Activated CD4-positive, alpha-beta T cell treated with anti-CD3 and anti-CD28 coated beads for 24 hours (primary cell): Measurements from ENCODE around the gene ANTXR1.

Experiments
- DNase-seq, 2 donors: peaks; one replicate each; pipeline ENCODE4 v3.0.0-alpha.2; 2020; ENCODE audit warnings: low read depth in 2 of 2

The ANTXR1 gene

GRCh38 chr2:69003731-69004130 is 9.2 kb upstream of the ANTXR1 start:
- no peak for DNase-seq

- DNase-seq = no peak
Observed at GRCh38 chr2:69007169-69007568, 5.8 kb upstream of the ANTXR1 start.

DNA sequence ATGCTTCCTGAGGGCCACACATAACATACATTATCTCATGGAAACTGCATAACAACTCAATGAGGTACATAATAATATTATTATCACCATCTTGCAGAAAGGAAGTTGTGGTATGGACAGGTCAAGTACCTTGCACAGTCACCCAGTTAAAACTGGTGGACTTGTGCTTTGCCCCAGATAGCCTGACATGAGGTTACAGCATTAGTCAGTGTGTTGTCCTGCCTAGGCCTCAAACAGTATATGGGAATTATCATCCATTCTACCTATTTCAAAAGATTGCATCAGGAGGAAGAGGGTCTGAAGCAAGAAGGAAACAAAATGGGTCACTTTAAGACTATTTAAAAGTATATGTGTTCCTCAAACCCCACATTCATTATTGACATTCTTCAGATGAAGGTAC is 5.4 kb upstream of the ANTXR1 start:
- no peak for DNase-seq

DNA sequence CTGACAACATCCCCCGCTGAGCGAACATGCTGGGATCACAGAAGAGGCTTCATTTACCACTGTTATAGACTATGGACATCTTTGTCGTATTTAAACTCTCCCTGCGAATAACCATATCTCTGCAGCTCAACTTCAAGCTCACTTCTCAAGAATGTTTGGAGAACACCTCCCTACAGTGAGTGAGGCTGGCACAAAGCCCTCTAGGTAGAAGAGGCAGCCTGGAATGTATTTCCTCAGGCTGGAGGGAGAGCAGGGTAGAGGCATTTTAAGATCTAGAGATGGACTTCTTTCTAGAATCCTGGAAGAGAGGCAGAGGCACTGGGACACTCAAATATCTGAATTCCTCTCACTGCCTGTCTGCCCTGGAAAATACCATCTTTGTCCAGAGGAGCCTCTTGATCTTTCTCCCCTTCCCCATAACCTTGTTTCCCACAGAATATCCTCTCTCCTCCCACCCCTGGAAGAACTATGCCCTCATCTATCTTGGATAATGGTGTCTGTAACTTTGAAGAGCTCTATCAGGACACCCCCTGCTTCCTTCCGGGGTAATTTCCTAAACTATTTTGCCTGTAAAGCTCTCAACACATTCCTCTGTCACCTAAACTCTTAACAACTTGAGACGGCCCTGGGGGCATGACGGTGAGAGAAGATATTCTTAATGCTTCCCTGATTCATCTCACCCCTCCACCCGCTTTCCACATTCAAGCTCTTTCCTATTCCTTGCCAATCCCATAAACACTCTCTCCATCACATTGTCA is 2.4 kb upstream of the ANTXR1 start:
- no peak for DNase-seq

GRCh38 chr2:69011611-69012157 is 1.3 kb upstream of the ANTXR1 start:
- no peak for DNase-seq

DNA sequence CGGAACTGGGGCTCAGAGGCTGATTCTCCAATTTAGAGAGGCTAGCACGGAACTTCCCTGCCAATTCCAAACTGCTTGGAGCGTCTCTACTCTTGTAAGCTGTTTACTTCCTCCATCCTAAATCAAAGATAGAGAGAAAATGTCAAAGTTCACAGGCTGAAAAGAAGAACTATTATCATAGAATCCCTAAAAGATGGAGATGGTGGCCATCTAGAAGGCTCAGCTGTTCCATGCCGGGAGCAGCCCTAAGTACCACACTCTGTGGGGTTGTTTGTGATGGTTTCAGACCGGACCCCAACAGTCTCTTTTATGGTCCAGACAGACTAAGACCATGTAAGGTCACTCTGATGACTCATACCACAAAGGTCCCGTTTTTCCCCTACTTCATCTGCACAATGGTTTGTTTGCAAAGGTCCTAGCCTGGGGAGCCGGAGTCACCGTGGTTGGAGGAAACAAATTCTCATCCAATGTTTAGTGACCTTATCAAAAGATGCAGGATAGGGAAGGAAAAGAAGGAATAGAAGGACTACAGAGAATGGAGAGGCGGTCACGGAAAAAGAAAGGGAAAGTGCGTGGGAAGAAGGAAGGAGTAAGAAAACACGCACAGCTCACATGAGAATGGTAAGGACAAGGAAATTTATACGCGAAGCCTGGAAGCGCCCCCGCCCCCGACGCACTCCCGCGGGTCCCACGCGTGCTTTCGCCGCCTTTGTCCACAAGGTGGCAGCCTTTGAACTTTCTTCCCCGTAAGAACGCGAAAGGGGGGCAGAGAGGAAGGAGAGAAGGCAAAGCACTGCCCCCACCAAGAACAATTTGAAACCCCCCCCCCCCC is 453 bp upstream of the ANTXR1 start:
- DNase-seq = peak; percentile 9 to 29

DNA sequence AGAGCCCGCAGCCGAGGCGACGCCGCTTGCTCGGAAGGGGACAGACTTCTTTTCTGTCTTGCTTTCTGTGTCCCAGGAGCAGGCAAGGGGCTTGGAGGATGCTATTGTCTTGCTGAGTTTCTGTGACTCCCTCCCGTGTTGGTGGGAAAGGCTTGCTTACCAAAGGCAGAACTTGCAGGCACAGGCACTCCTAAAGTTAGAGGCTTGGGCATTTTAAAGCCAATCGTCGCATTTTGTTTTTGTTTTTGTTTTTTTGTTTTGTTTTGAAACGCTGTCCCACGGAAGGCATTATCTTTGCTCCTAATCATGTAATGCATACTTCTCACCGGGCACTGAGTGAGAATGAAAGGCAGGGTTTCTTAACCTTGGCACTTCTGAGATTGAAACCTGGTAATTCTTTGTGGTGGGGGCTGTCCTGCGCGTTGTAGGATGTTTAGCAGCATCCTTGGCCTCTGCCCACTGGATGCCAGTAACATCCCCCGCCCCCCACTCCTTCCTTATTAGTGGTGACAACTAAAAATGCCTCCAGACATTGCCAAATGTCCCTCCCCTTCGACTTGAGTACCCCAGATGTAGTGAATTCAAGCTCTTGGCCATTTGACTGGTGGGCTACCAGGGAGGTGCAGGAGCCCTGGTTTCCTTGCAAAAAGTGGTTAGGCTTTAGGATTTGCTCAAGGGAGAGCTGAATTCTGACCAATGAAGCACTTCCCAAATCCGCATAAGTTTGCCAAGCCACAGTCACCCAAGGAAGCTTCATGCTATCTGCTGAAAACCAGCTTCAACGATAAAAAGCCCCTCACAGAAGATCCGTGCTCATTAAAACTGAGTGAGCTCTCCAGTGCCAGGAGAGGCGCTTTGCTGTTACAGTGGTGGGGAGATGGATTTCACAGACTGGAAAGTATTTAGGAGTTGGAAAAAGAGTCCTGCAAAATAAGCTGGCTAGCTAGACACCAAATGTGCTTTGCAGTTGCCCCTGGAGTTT is 1.2 kb downstream of the ANTXR1 start:
- no peak for DNase-seq

DNA sequence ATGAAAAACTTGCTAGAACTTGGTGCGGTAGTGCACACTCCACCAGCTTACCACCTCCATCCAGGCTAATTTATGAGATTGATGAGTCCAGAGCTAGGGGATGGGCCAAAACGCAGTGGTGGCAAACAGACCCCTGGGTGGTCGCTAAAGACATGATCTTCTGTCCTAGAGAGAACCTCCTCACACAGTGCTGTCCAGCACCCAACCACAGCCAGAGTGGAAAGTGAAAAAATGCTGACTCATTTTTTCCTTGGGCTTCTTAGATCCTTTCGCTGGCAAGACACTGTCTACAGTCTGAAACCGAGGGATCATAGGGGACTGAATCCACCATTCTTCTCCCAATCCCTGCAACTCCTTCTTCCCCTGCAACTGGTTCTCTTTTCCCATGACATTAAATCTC is 4.1 kb downstream of the ANTXR1 start:
- no peak for DNase-seq

DNA sequence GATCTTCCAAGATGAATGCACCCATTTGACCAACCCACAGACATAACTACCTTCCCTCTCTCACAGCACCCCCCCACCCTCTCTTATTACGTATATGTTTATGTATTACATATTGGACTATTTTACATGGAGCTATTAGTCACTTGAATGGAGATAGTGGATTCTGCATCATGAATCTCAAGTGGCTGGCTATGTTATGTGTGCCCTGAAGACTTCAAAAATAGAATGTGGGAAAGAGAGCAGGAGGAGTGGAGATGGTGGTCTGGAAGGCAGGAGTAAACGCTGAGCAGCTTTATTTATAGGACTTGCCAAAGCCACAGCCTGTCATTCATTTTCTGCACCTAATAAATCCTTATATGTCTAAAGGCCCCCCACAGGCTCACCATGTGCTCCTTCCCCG is 4.9 kb downstream of the ANTXR1 start:
- DNase-seq = no peak

DNA sequence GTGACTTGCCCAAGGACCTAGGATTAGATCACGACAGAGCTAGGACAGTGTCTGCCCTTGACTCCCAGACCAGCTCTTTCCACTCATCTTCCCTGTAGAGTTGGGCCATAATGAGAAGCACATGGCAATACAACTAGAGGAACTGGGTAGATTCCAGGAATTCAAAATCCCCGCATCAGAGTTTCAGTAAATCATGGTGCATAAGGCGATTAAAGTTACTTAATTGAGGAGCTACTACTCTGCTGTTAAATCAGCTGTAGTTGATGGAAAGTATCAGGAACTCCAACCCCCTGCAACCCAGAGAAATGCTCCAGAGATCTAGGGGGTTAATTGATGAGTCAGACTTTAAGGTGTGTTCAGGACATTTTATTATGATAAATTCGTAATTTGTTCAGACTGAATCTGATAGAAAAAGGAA is 5.7 kb downstream of the ANTXR1 start:
- DNase-seq = no peak

GRCh38 chr2:69020496-69021426 is 7.8 kb downstream of the ANTXR1 start:
- DNase-seq = no peak

DNA sequence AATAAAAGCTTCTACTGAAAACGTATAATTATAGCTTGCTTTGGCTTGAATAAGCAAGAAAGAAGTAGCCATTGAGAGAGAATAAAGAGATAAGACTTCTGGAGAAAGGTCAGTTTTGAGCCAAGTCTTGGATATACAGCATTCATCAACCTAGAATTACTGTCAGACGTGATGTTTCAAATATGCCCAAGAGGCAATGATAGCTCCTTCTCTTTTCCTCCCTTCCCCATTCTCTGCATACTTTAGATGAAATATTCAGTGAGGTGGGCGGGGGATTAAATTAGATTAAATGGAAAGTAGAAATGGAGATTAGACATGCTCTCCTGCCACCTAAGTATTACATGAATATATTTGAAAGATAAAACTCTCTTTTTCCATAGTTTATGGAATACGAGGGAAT is 8.7 kb downstream of the ANTXR1 start:
- no peak for DNase-seq

GRCh38 chr2:69022548-69022947 is 9.6 kb downstream of the ANTXR1 start:
- DNase-seq = no peak

DNA sequence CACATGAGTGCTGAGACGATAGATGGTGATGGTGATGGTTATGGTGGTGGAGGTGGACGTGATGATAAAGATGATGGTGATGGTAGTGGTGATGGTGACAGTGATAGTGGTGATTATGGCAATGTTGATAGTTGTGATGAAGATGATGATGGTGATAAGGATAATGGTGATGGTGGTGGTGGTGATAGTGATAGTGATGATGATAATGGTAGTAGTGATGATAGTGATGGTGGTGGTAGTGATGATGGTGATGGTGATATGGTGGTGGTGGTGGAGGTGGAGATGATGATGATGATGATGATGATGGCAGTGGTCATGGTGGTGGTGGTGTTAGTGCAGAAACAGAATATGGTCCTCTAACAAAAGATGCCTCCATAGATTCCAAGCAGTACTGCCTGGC is 10.3 kb downstream of the ANTXR1 start:
- DNase-seq = no peak

- no peak for DNase-seq
Observed at GRCh38 chr2:69026026-69026425, 13.0 kb downstream of the ANTXR1 start.

DNA sequence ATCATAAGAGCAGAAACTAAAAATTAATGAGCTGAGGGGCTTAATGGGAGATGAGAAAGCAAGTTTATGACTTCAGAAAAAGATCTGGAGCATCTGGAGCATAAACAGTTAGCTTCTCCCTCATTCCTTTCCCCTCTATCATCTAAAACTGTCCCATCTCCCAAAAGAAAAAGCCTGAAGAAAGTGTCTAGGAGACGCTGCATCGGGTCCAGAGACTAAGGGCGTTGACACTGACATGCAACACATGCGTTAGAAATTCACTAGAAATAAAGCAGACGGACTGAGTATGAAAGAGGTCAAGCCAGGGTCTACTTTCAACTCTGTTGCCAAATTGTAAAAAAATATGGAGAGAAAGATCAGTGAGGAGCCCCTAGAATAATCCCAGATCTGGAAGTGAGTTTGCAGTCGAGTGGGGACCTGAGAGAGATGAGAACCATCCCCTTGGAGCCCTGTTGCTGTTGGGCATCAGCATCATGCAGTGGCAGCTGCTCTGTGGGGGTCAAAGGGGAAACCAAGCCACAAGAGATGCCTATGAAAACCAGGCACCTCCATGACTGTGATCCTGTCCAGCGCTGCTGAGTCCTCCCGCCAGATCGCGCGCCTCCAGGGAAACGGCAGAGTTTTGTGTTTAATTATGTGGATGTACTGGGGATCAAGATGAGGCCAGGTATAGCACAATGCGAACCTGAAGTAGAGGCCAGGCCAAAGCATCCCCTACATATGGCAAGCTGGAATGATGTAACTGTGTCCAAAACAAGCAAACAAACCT is 13.9 kb downstream of the ANTXR1 start:
- no peak for DNase-seq

DNA sequence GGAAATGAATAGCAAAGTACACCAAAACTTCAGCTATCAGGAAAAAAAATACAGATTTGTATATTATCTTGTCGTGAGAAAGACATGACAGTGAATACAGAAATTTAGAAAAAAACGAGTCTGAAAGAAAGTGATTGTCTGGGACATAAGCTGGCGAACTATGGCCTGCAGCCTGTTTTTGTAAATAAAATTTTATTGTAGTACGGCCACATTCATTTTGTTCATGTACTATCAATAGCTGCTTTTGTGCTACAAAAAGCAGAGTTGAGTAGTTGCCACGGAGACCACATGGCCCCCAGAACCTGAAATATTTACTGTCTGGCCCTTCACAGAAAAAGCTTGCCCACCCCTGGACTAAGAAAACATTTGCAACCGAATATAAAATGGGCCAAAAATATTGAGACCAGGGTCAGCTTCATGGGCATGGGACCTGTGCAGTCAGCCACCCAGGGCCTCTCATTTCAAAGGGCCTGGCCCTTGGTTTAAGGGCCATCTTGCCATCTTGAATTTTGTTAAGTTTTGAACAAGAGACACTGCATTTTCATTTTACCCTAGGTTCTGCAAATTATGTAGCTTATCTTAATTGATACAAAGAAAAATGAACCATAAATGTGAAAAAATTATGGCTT is 17.9 kb downstream of the ANTXR1 start:
- DNase-seq = no peak

- DNase-seq = no peak
Observed at GRCh38 chr2:69031466-69031865, 18.5 kb downstream of the ANTXR1 start.

DNA sequence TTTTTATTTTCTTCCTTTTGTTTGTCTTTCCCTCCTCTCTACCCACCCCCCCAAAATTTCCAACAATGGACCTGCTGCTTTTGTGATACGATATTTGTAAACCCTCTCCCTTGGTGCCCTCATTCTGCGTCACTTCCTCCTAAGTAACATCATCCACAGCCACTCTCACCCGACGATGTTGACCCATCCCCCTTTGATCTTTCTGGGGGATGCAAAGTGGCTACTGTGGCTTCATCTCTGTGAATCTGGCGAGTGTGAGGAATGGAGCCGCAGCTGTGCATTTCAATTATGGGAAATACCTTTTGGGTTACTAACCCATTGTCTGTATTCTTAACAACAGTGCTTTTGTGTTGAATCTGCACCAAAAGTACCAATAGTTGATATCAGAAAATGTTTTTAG is 19.4 kb downstream of the ANTXR1 start:
- DNase-seq = no peak
